ENCODE results near the gene PCOLCE2. TPM values are rescaled to one million over a fixed set of nuclear protein-coding genes. Genes with fewer than 3 reads are reported as not detected.

Gene PCOLCE2
- total RNA-seq, 1 experiment from 2014 or later, result 4.4 TPM

DNA sequence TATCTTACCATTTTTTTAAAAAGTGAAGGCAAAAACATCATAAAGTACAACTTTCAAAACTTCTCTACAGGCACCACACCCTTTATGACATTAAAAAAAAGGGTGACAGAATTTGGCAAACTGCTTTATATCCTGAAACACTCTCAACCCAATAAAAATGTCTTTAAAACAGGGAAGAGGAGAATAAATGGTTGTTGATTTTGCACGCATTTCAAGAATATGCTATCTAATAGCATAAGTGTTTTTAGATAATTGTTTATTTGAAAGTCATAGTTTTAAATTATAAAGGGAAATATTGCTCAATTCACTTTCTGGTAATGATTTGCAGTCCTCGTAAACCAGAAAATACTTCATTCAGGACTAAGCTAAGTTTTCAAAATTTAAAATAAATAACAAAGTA is 1.7 kb upstream of the PCOLCE2 start:
- Histone ChIP-seq H3K79me2 (ENCODE audit: insufficient read depth, low read length) (no peaks in the 10 kb centered on the region), H3K27ac (ENCODE audit: low read depth, low read length) (no peak overlapping the region), H3K9me2 (ENCODE audit: insufficient read depth) (no peaks in the 10 kb centered on the region), H3K4me2 (ENCODE audit: low read length) (no peak overlapping the region), H3K36me3 (ENCODE audit: control insufficient read depth in 1 of 2, insufficient read depth in 2 of 2, low read length in 2 of 2) (no peaks in the 10 kb centered on the region), H3K9ac (ENCODE audit: low read length) (no peak overlapping the region), H3K4me3 (replicated peaks in 1 of 2; ENCODE audit: low read depth in 1 of 2, low read length in 2 of 2) (no peak overlapping the region), H4K20me1 (ENCODE audit: insufficient read depth) (no peaks in the 10 kb centered on the region), H2AFZ (ENCODE audit: low read depth, low read length, poor library complexity, severe bottlenecking) (no peak overlapping the region), H3K9me3 (ENCODE audit: control insufficient read depth in 1 of 2, insufficient read depth in 1 of 2, low read depth in 1 of 2, low read length in 2 of 2) (no peaks in the 10 kb centered on the region), H3K27me3 (ENCODE audit: insufficient read depth, low read length) (no peaks in the 10 kb centered on the region), H3K4me1 (ENCODE audit: control insufficient read depth in 1 of 2, insufficient read depth in 2 of 2, low read length in 2 of 2) (peaks cover 11 to 28% of the 10 kb centered on the region in 2 experiments; a peak in 3 of 4 replicates)
- RAD21 ChIA-PET (ENCODE audit: low non-redundant PET in 1 of 2, low total read pairs in 2 of 2, uncharacterized antibody in 2 of 2, unreplicated experiment in 2 of 2), result no interaction called here
- TF ChIP-seq POLR2A (IDR thresholded peaks at IDR 0.05; ENCODE audit: borderline replicate concordance, extremely low read depth, insufficient read depth, insufficient read length), result no peak
- TF ChIP-seq, protein P1, sequence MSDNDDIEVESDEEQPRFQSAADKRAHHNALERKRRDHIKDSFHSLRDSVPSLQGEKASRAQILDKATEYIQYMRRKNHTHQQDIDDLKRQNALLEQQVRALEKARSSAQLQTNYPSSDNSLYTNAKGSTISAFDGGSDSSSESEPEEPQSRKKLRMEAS (IDR thresholded peaks at IDR 0.05), result no peak
- no peak for TF ChIP-seq RAD21 (IDR thresholded peaks at IDR 0.05; ENCODE audit: low read depth)
- TF ChIP-seq EGR1 (IDR thresholded peaks at IDR 0.05; ENCODE audit: low read depth), result no peak
- TF ChIP-seq YY1 (IDR thresholded peaks at IDR 0.05; ENCODE audit: extremely low read depth, insufficient replicate concordance, low read depth, low read length), result no peak
- no peak for TF ChIP-seq SRF (IDR thresholded peaks at IDR 0.05; ENCODE audit: low read depth)
- TF ChIP-seq ZFX (IDR thresholded peaks at IDR 0.05), result no peak
- TF ChIP-seq EZH2 (IDR thresholded peaks at IDR 0.05), result no peak
- no peak for TF ChIP-seq JUND (IDR thresholded peaks at IDR 0.05)
- TF ChIP-seq POLR2AphosphoS5 (IDR thresholded peaks at IDR 0.05; ENCODE audit: low read depth, low read length), result no peak
- no peak for TF ChIP-seq SP1 (IDR thresholded peaks at IDR 0.05; ENCODE audit: low read depth)
- TF ChIP-seq, protein P2, sequence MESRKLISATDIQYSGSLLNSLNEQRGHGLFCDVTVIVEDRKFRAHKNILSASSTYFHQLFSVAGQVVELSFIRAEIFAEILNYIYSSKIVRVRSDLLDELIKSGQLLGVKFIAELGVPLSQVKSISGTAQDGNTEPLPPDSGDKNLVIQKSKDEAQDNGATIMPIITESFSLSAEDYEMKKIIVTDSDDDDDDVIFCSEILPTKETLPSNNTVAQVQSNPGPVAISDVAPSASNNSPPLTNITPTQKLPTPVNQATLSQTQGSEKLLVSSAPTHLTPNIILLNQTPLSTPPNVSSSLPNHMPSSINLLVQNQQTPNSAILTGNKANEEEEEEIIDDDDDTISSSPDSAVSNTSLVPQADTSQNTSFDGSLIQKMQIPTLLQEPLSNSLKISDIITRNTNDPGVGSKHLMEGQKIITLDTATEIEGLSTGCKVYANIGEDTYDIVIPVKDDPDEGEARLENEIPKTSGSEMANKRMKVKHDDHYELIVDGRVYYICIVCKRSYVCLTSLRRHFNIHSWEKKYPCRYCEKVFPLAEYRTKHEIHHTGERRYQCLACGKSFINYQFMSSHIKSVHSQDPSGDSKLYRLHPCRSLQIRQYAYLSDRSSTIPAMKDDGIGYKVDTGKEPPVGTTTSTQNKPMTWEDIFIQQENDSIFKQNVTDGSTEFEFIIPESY (IDR thresholded peaks at IDR 0.05; ENCODE audit: extremely low read depth, insufficient replicate concordance, low read length), result no peak
- TF ChIP-seq TCF7L2 (IDR thresholded peaks at IDR 0.05; ENCODE audit: borderline replicate concordance, extremely low read depth, insufficient read depth, insufficient read length), result no peak
- no peak for TF ChIP-seq EZH2phosphoT487 (IDR thresholded peaks at IDR 0.05; ENCODE audit: borderline replicate concordance)
- POLR2A ChIA-PET, result no interaction called here
- BruUV-seq (replicated peaks), result no TSS peak
- ATAC-seq (no peak), DNase-seq (ENCODE audit: low read depth, low spot score) (no peak)
- intact Hi-C loops (cut with micrococcal nuclease), result no loop called here
- CTCF ChIA-PET, result no interaction called here

Measured in HCT116 (cell line).